Fibroblast of lung (primary cell): ENCODE data around the gene PECR.
"Not testable (repeated sequence)": the region's sequence is repeated elsewhere in the genome, so short reads cannot be mapped to it uniquely, and the experiment has no call there.

ENCODE experiments used
- CTCF ChIP-seq, 2 donors: IDR thresholded peaks in 1 of 2; conservative IDR thresholded peaks in 1 of 2; 1 replicate in 1 of 2; 2 replicates in 1 of 2; pipeline ENCODE4 v1.5.1; 2011 to 2012; ENCODE audit warnings: low read length in 2 of 2, control low read depth in 1 of 2, inconsistent platforms in 1 of 2, low read depth in 1 of 2, mild to moderate bottlenecking in 1 of 2
- EZH2 ChIP-seq: IDR thresholded peaks from 2 replicates; pipeline ENCODE4 v1.5.1; 2012; ENCODE audit warnings: low read length, control low read depth, mild to moderate bottlenecking; ENCODE audit errors: missing control alignments

- not testable (repeated sequence) for TF ChIP-seq CTCF (conservative IDR thresholded peaks at IDR 0.05 in 1 of 2, IDR thresholded peaks at IDR 0.05 in 1 of 2; ENCODE audit: low read depth in 1 of 2, low read length in 2 of 2); EZH2
These were observed 92.9 kb downstream of the PECR start for GRCh38 chr2:215988556-215989207.
